Vagina (tissue), 2 donors: ENCODE data around the gene ABCD3. TPM values are rescaled to one million over a fixed set of nuclear protein-coding genes. Genes with fewer than 3 reads are reported as not detected.

Experiments
- DNase-seq, 2 donors: peaks; one replicate each; pipeline ENCODE4 v3.0.0-alpha.2; 2017; ENCODE audit errors: extremely low spot score in 2 of 2
- H3K27ac ChIP-seq: fragments of 200-600 bp; sonication (generic); one replicate; pipeline ENCODE4 v1.5.1; 2019
- H3K27me3 ChIP-seq: fragments of 200-600 bp; sonication (generic); one replicate; pipeline ENCODE4 v1.5.1; 2019
- H3K36me3 ChIP-seq, 2 donors: fragments of 200-600 bp; sonication (generic); one replicate each; pipeline ENCODE4 v1.5.1; 2017 to 2019
- H3K4me1 ChIP-seq: fragments of 200-600 bp; sonication (generic); one replicate; pipeline ENCODE4 v1.5.1; 2019
- H3K4me3 ChIP-seq, 2 donors: fragments of 200-600 bp; sonication (generic); 1 replicate in 1 of 2; 2 replicates in 1 of 2; pipeline ENCODE4 v1.5.1; 2016 to 2019
- H3K9me3 ChIP-seq: fragments of 200-600 bp; sonication (generic); one replicate; pipeline ENCODE4 v1.5.1; 2019
- CTCF ChIP-seq, 3 experiments: fragments of 450-650 bp in 2 of 3; fragments of 200-600 bp in 1 of 3; sonication (generic) in 1 of 3; IDR thresholded peaks; one replicate each; pipeline ENCODE4 v1.5.1; 2017 to 2019; ENCODE audit warnings: antibody characterized with exemption in 3 of 3, mild to moderate bottlenecking in 2 of 3, moderate library complexity in 2 of 3
- POLR2A ChIP-seq, 2 donors: fragments of 450-650 bp; IDR thresholded peaks; one replicate each; pipeline ENCODE4 v1.6.1; 2017; ENCODE audit warnings: antibody characterized with exemption in 2 of 2, mild to moderate bottlenecking in 2 of 2, moderate library complexity in 2 of 2
- POLR2AphosphoS5 ChIP-seq, 2 donors: sonication (generic); formaldehyde crosslinking; IDR thresholded peaks; one replicate each; pipeline ENCODE4 v1.9.0; 2017; ENCODE audit warnings: antibody characterized with exemption in 2 of 2, mild to moderate bottlenecking in 2 of 2, low read depth in 1 of 2; ENCODE audit not compliant: insufficient read depth in 1 of 2
- intact Hi-C: fragments of 100-400 bp; cut with DNase I; formaldehyde crosslinking; loops from one replicate; pipeline ENCODE4 v1.15.1; 2023
- total RNA-seq: library from RNA; depleted of rRNA; stranded (reverse); fragments of >200 nt; gene quantifications from one replicate; pipeline ENCODE4 v1.2.3, GENCODE V29; 2016

Gene ABCD3
- total RNA-seq, 1 donor from 2014 or later = 16.2 TPM

GRCh38 chr1:94413311-94413710 is 4.9 kb upstream of the ABCD3 start:
- H3K36me3 ChIP-seq = no peaks in the 10 kb centered on the region
- no peaks in the 10 kb centered on the region for H3K9me3 ChIP-seq
- H3K27ac ChIP-seq = no peak overlapping the region
- H3K27me3 ChIP-seq = no peaks in the 10 kb centered on the region
- TF ChIP-seq POLR2A (IDR thresholded peaks at IDR 0.05) (no peak), CTCF (IDR thresholded peaks at IDR 0.05) (no peak), POLR2AphosphoS5 (IDR thresholded peaks at IDR 0.05; ENCODE audit: insufficient read depth in 1 of 2, low read depth in 1 of 2) (no peak)
- H3K4me1 ChIP-seq = peaks cover 13% of the 10 kb centered on the region
- intact Hi-C loops = no loop called here
- no peak for DNase-seq
- H3K4me3 ChIP-seq = no peak overlapping the region

- Histone ChIP-seq H3K27ac (peak overlapping the region; percentile 90), H3K4me3 (peak overlapping the region; percentile 87 to 99), H3K36me3 (no peaks in the 10 kb centered on the region), H3K9me3 (no peaks in the 10 kb centered on the region), H3K27me3 (no peaks in the 10 kb centered on the region), H3K4me1 (peaks cover 45% of the 10 kb centered on the region)
- TF ChIP-seq CTCF (IDR thresholded peaks at IDR 0.05) (no peak), POLR2AphosphoS5 (IDR thresholded peaks at IDR 0.05; ENCODE audit: insufficient read depth in 1 of 2, low read depth in 1 of 2) (no peak), POLR2A (IDR thresholded peaks at IDR 0.05) (no peak)
- intact Hi-C loops = no loop called here
- DNase-seq = no peak
Observed at GRCh38 chr1:94416901-94417727, 1.1 kb upstream of the ABCD3 start.

- intact Hi-C loops = no loop called here
- H3K36me3 ChIP-seq = no peaks in the 10 kb centered on the region
- TF ChIP-seq POLR2A (IDR thresholded peaks at IDR 0.05) (no peak), POLR2AphosphoS5 (IDR thresholded peaks at IDR 0.05; ENCODE audit: insufficient read depth in 1 of 2, low read depth in 1 of 2) (no peak), CTCF (IDR thresholded peaks at IDR 0.05) (no peak)
- H3K4me3 ChIP-seq = peak overlapping the region; percentile 87 to 99
- peak overlapping the region; percentile 90 for H3K27ac ChIP-seq
- H3K9me3 ChIP-seq = no peaks in the 10 kb centered on the region
- no peak for DNase-seq
- H3K27me3 ChIP-seq = no peaks in the 10 kb centered on the region
- peaks cover 50% of the 10 kb centered on the region for H3K4me1 ChIP-seq
Observed at GRCh38 chr1:94417728-94417977, 536 bp upstream of the ABCD3 start.

- peaks cover 59% of the 10 kb centered on the region for H3K4me1 ChIP-seq
- peak overlapping the region; percentile 87 to 99 for H3K4me3 ChIP-seq
- DNase-seq = no peak
- intact Hi-C loops = no loop called here
- H3K27me3 ChIP-seq = no peaks in the 10 kb centered on the region
- TF ChIP-seq POLR2AphosphoS5 (IDR thresholded peaks at IDR 0.05; ENCODE audit: insufficient read depth in 1 of 2, low read depth in 1 of 2) = no peak
- no peak for TF ChIP-seq CTCF (IDR thresholded peaks at IDR 0.05)
- TF ChIP-seq POLR2A (IDR thresholded peaks at IDR 0.05) = no peak
- peak overlapping the region; percentile 90 for H3K27ac ChIP-seq
- no peaks in the 10 kb centered on the region for H3K36me3 ChIP-seq
- no peaks in the 10 kb centered on the region for H3K9me3 ChIP-seq
Observed at GRCh38 chr1:94418664-94419655, 771 bp downstream of the ABCD3 start.
